ENCODE measurements around the gene PFDN1.

GRCh38 chr5:140220032-140220697 is 82.7 kb downstream of the PFDN1 start:
- no peak for TF ChIP-seq CTCF (IDR thresholded peaks at IDR 0.05)
- TF ChIP-seq EP300 (IDR thresholded peaks at IDR 0.05; ENCODE audit: low read depth), result no peak
- TF ChIP-seq POLR2A (IDR thresholded peaks at IDR 0.05), result no peak

Measured in transverse colon (tissue), 3 donors.